K562 (cell line): Measurements from ENCODE around the gene NOL11. TPM values are rescaled to one million over a fixed set of nuclear protein-coding genes. Genes with fewer than 3 reads are reported as not detected.

Source experiments
- ILK ChIP-seq: fragments of 450-650 bp; IDR thresholded peaks from 2 replicates; pipeline ENCODE4 v1.6.1; 2016; ENCODE audit warnings: missing genetic modification characterization, low read depth, mild to moderate bottlenecking, missing compliant biosample characterization, moderate library complexity, borderline replicate concordance
- ZFX ChIP-seq: sonication (generic); formaldehyde crosslinking; IDR thresholded peaks from 2 replicates; pipeline ENCODE4 v1.8.0; 2022; ENCODE audit warnings: mild to moderate bottlenecking, missing genetic modification reagents, moderate library complexity
- ZNF197 ChIP-seq: fragments of 200-800 bp; sonication (Bioruptor generic); IDR thresholded peaks from 2 replicates; pipeline ENCODE4 v1.6.1; 2016; ENCODE audit warnings: low read depth, missing genetic modification characterization, missing compliant biosample characterization
- ZNF444 ChIP-seq: fragments of 250-450 bp; sonication (Bioruptor Pico); IDR thresholded peaks from 2 replicates; pipeline ENCODE4 v1.4.0; 2020; ENCODE audit warnings: mild to moderate bottlenecking, moderate library complexity
- polyA plus RNA-seq, 8 experiments: library from polyadenylated mRNA; depleted of rRNA in 4 of 8; stranded (reverse) in 5 of 8; unstranded in 3 of 8; fragments of >200 nt; fragmentation: Nextera tagmentation in 2 of 8; fragmentation: Illumina TruSeq in 1 of 8; extraction: Ambion mirVana in 2 of 8; extraction: Trizol in 1 of 8; gene quantifications; 2 replicates each; pipeline versions ENCODE4 v1.2.1 to v1.2.3, GENCODE V29; 2011 to 2014; ENCODE audit warnings: inconsistent platforms in 1 of 8, missing spikeins in 1 of 8
- total RNA-seq, 7 experiments: library from RNA; depleted of rRNA in 6 of 7; stranded (reverse); fragments of >200 nt in 6 of 7; fragmentation: Illumina TruSeq in 2 of 7; extraction: Trizol in 2 of 7; gene quantifications; 2 replicates each; pipeline versions ENCODE4 v1.2.1 to v1.2.3, GENCODE V29; 2011 to 2021; ENCODE audit warnings: low replicate concordance in 1 of 7
- TF ChIP-seq, protein P1 (sequence below): fragments of 200-800 bp; sonication (Bioruptor generic); IDR thresholded peaks from 2 replicates; pipeline ENCODE4 v1.6.1; 2016; ENCODE audit warnings: missing genetic modification characterization, missing compliant biosample characterization
- TF ChIP-seq, protein P2 (sequence below): sonication (generic); formaldehyde crosslinking; IDR thresholded peaks from 2 replicates; pipeline ENCODE4 v1.8.0; 2023; ENCODE audit warnings: missing genetic modification reagents, mild to moderate bottlenecking, borderline replicate concordance
- TF ChIP-seq, protein P3 (sequence below): sonication (generic); formaldehyde crosslinking; IDR thresholded peaks from 2 replicates; pipeline ENCODE4 v1.5.0; 2020; ENCODE audit warnings: missing genetic modification reagents
- TF ChIP-seq, protein P4 (sequence below), 2 experiments: fragments of 450-650 bp in 1 of 2; IDR thresholded peaks; 2 replicates each; pipeline ENCODE4 v1.6.1; 2011 to 2017; ENCODE audit warnings: low read depth in 2 of 2, antibody characterized with exemption in 1 of 2, borderline replicate concordance in 1 of 2, low read length in 1 of 2, mild to moderate bottlenecking in 1 of 2, mixed read lengths in 1 of 2; ENCODE audit not compliant: control insufficient read depth in 1 of 2
- TF ChIP-seq, protein P5 (sequence below): fragments of 250-450 bp; sonication (Bioruptor Pico); IDR thresholded peaks from 2 replicates; pipeline ENCODE4 v1.8.0; 2022; ENCODE audit warnings: moderate library complexity, mild to moderate bottlenecking, inconsistent platforms

The NOL11 gene
- total and polyA plus RNA-seq, 9 of the 15 experiments (the other 6 are each of a cell fraction or from before 2014, with no cell fraction given): 61.1 to 175 (median 121) TPM

DNA sequence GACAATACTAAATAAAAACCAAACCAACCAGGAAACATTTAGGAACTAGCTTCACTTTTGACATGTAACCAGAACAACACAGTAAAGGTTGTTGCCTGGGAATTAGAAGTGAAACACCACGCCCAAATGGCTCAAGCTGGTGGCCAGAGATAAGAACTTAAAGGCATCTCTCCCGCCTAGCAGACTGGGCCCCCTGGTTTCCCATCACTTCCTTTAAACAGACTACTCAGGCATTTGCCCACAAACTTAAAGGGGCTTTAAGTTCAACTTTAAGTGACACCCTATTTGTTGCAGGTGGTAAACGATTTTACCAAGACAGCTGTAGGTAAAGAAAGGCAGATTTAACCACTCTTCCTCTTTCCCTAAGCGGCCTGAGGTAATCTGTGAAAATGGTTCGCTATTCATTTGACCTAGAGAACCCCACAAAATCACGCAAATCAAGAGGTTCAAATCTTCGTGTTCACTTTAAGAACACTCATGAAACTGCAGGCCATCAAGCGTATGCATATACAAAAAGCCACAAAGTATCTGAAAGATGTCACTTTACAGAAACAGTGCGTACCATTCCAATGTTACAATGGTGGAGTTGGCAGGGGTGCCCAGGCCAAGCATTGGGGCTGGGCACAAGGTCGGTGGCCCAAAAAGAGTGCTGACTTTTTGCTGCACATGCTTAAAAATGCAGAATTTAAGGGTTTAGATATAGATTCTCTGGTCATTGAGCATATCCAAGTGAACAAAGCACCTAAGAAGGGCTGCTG lies 66.8 kb downstream of the NOL11 start (continued):
- TF ChIP-seq, protein P1, sequence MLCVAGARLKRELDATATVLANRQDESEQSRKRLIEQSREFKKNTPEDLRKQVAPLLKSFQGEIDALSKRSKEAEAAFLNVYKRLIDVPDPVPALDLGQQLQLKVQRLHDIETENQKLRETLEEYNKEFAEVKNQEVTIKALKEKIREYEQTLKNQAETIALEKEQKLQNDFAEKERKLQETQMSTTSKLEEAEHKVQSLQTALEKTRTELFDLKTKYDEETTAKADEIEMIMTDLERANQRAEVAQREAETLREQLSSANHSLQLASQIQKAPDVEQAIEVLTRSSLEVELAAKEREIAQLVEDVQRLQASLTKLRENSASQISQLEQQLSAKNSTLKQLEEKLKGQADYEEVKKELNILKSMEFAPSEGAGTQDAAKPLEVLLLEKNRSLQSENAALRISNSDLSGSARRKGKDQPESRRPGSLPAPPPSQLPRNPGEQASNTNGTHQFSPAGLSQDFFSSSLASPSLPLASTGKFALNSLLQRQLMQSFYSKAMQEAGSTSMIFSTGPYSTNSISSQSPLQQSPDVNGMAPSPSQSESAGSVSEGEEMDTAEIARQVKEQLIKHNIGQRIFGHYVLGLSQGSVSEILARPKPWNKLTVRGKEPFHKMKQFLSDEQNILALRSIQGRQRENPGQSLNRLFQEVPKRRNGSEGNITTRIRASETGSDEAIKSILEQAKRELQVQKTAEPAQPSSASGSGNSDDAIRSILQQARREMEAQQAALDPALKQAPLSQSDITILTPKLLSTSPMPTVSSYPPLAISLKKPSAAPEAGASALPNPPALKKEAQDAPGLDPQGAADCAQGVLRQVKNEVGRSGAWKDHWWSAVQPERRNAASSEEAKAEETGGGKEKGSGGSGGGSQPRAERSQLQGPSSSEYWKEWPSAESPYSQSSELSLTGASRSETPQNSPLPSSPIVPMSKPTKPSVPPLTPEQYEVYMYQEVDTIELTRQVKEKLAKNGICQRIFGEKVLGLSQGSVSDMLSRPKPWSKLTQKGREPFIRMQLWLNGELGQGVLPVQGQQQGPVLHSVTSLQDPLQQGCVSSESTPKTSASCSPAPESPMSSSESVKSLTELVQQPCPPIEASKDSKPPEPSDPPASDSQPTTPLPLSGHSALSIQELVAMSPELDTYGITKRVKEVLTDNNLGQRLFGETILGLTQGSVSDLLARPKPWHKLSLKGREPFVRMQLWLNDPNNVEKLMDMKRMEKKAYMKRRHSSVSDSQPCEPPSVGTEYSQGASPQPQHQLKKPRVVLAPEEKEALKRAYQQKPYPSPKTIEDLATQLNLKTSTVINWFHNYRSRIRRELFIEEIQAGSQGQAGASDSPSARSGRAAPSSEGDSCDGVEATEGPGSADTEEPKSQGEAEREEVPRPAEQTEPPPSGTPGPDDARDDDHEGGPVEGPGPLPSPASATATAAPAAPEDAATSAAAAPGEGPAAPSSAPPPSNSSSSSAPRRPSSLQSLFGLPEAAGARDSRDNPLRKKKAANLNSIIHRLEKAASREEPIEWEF (CRISPR knock-in tag): no peak
- TF ChIP-seq ZFX (CRISPR knock-in tag): peak; percentile 53
- no peak; the same call in 1 of the 2 replicates for TF ChIP-seq ZNF197
- TF ChIP-seq, protein P2, sequence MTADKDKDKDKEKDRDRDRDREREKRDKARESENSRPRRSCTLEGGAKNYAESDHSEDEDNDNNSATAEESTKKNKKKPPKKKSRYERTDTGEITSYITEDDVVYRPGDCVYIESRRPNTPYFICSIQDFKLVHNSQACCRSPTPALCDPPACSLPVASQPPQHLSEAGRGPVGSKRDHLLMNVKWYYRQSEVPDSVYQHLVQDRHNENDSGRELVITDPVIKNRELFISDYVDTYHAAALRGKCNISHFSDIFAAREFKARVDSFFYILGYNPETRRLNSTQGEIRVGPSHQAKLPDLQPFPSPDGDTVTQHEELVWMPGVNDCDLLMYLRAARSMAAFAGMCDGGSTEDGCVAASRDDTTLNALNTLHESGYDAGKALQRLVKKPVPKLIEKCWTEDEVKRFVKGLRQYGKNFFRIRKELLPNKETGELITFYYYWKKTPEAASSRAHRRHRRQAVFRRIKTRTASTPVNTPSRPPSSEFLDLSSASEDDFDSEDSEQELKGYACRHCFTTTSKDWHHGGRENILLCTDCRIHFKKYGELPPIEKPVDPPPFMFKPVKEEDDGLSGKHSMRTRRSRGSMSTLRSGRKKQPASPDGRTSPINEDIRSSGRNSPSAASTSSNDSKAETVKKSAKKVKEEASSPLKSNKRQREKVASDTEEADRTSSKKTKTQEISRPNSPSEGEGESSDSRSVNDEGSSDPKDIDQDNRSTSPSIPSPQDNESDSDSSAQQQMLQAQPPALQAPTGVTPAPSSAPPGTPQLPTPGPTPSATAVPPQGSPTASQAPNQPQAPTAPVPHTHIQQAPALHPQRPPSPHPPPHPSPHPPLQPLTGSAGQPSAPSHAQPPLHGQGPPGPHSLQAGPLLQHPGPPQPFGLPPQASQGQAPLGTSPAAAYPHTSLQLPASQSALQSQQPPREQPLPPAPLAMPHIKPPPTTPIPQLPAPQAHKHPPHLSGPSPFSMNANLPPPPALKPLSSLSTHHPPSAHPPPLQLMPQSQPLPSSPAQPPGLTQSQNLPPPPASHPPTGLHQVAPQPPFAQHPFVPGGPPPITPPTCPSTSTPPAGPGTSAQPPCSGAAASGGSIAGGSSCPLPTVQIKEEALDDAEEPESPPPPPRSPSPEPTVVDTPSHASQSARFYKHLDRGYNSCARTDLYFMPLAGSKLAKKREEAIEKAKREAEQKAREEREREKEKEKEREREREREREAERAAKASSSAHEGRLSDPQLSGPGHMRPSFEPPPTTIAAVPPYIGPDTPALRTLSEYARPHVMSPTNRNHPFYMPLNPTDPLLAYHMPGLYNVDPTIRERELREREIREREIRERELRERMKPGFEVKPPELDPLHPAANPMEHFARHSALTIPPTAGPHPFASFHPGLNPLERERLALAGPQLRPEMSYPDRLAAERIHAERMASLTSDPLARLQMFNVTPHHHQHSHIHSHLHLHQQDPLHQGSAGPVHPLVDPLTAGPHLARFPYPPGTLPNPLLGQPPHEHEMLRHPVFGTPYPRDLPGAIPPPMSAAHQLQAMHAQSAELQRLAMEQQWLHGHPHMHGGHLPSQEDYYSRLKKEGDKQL (CRISPR knock-in tag): no peak
- no peak for TF ChIP-seq ILK (tag)
- TF ChIP-seq, protein P3, sequence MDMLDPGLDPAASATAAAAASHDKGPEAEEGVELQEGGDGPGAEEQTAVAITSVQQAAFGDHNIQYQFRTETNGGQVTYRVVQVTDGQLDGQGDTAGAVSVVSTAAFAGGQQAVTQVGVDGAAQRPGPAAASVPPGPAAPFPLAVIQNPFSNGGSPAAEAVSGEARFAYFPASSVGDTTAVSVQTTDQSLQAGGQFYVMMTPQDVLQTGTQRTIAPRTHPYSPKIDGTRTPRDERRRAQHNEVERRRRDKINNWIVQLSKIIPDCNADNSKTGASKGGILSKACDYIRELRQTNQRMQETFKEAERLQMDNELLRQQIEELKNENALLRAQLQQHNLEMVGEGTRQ (CRISPR knock-in tag): no peak
- TF ChIP-seq, protein P4, sequence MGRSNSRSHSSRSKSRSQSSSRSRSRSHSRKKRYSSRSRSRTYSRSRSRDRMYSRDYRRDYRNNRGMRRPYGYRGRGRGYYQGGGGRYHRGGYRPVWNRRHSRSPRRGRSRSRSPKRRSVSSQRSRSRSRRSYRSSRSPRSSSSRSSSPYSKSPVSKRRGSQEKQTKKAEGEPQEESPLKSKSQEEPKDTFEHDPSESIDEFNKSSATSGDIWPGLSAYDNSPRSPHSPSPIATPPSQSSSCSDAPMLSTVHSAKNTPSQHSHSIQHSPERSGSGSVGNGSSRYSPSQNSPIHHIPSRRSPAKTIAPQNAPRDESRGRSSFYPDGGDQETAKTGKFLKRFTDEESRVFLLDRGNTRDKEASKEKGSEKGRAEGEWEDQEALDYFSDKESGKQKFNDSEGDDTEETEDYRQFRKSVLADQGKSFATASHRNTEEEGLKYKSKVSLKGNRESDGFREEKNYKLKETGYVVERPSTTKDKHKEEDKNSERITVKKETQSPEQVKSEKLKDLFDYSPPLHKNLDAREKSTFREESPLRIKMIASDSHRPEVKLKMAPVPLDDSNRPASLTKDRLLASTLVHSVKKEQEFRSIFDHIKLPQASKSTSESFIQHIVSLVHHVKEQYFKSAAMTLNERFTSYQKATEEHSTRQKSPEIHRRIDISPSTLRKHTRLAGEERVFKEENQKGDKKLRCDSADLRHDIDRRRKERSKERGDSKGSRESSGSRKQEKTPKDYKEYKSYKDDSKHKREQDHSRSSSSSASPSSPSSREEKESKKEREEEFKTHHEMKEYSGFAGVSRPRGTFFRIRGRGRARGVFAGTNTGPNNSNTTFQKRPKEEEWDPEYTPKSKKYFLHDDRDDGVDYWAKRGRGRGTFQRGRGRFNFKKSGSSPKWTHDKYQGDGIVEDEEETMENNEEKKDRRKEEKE (IDR thresholded peaks at IDR 0.05; ENCODE audit: borderline replicate concordance in 1 of 2, control insufficient read depth in 1 of 2, low read depth in 2 of 2, low read length in 1 of 2): no peak
- TF ChIP-seq, protein P5, sequence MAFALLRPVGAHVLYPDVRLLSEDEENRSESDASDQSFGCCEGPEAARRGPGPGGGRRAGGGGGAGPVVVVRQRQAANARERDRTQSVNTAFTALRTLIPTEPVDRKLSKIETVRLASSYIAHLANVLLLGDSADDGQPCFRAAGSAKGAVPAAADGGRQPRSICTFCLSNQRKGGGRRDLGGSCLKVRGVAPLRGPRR (CRISPR knock-in tag): no peak
- TF ChIP-seq ZNF444: no peak
